A549 (cell line): Measurements from ENCODE around the gene CYLD. TPM values are rescaled to one million over a fixed set of nuclear protein-coding genes. Genes with fewer than 3 reads are reported as not detected.

Experiments
- ATAC-seq, 2 experiments: fragments of 200-7000 bp in 1 of 2; fragments of >200 bp in 1 of 2; cut with Nextera tagmentation in 1 of 2; cut with Tn5 transposase in 1 of 2; 3 replicates each; pipeline versions ENCODE4 v1.8.0 to v1.9.1; 2018 to 2020; ENCODE audit warnings: mild to moderate bottlenecking in 1 of 2, moderate library complexity in 1 of 2
- CTCF ChIA-PET: fragments of 300-600 bp; sonication (Branson Sonifier 250); formaldehyde crosslinking; extraction: SDS; loops from one replicate; lab custom pipeline; 2021; ENCODE audit warnings: antibody characterized with exemption, inconsistent platforms; lab: Yijun Ruan, JAX
- POLR2A ChIA-PET: fragments of 350-600 bp; formaldehyde crosslinking; extraction: SDS; loops from one replicate; lab custom pipeline; 2021; ENCODE audit warnings: antibody characterized with exemption, inconsistent platforms; lab: Yijun Ruan, JAX
- DNase-seq, 2 experiments: peaks; one replicate each; pipeline versions ENCODE4 v3.0.0 to v3.0.0-alpha.2; 2011 to 2016; ENCODE audit warnings: low read depth in 1 of 2, low spot score in 1 of 2
- FAIRE-seq: peaks from 2 replicates; lab custom pipeline; 2011; peaks lifted over from hg19 to GRCh38; lab: Jason Lieb, UNC
- H3K27ac ChIP-seq, 2 experiments: fragments of >200 bp; sonication (Bioruptor Twin); formaldehyde crosslinking; 3 replicates each; pipeline ENCODE4 v1.5.1; 2016 to 2017
- H3K4me1 ChIP-seq: fragments of >200 bp; sonication (Bioruptor Twin); formaldehyde crosslinking; 3 replicates; pipeline ENCODE4 v1.6.1; 2016
- H3K4me2 ChIP-seq: fragments of >200 bp; sonication (Bioruptor Twin); formaldehyde crosslinking; 3 replicates; pipeline ENCODE4 v1.6.1; 2016
- H3K4me3 ChIP-seq: fragments of >200 bp; sonication (Bioruptor Twin); formaldehyde crosslinking; 3 replicates; pipeline ENCODE4 v1.5.1; 2016
- H3K9me3 ChIP-seq: fragments of >200 bp; sonication (Bioruptor Twin); formaldehyde crosslinking; 3 replicates; pipeline ENCODE4 v1.6.1; 2016
- ATOH8 ChIP-seq: fragments of 250-450 bp; sonication (Bioruptor Pico); IDR thresholded peaks from 2 replicates; pipeline ENCODE4 v1.5.0; 2020; ENCODE audit warnings: low read depth, mild to moderate bottlenecking, moderate library complexity
- CHD2 ChIP-seq: fragments of 150-350 bp; IDR thresholded peaks from 2 replicates; pipeline ENCODE4 v1.6.1; 2014; ENCODE audit warnings: low read length; ENCODE audit not compliant: partially characterized antibody
- CHD4 ChIP-seq: fragments of 200-600 bp; sonication (generic); IDR thresholded peaks from 2 replicates; pipeline ENCODE4 v1.6.1; 2016; ENCODE audit warnings: antibody characterized with exemption, mild to moderate bottlenecking, borderline replicate concordance
- EHMT2 ChIP-seq: fragments of 200-600 bp; sonication (generic); IDR thresholded peaks from 2 replicates; pipeline ENCODE4 v1.6.1; 2016; ENCODE audit warnings: antibody characterized with exemption, low read depth, mild to moderate bottlenecking, moderate library complexity
- EP300 ChIP-seq, 2 experiments: fragments of >200 bp; sonication (Bioruptor Twin); formaldehyde crosslinking; IDR thresholded peaks; 2 replicates in 1 of 2; 3 replicates in 1 of 2; pipeline ENCODE4 v1.6.1; 2016 to 2017
- ESRRA ChIP-seq: fragments of 150-350 bp; IDR thresholded peaks from 2 replicates; pipeline ENCODE4 v1.6.1; 2014; ENCODE audit warnings: mild to moderate bottlenecking, low read length, borderline replicate concordance
- FOXS1 ChIP-seq: fragments of 250-450 bp; sonication (Bioruptor Pico); IDR thresholded peaks from 2 replicates; pipeline ENCODE4 v1.5.0; 2020; ENCODE audit warnings: mild to moderate bottlenecking, moderate library complexity
- HDAC2 ChIP-seq: fragments of 200-600 bp; sonication (generic); IDR thresholded peaks from 2 replicates; pipeline ENCODE4 v1.6.1; 2016
- HOXB5 ChIP-seq: fragments of 250-450 bp; sonication (Bioruptor Pico); IDR thresholded peaks from 2 replicates; pipeline ENCODE4 v1.5.0; 2020; ENCODE audit warnings: mild to moderate bottlenecking, moderate library complexity
- JUNB ChIP-seq: fragments of >200 bp; sonication (Bioruptor Twin); formaldehyde crosslinking; IDR thresholded peaks from 2 replicates; pipeline ENCODE4 v1.6.1; 2016
- KDM5A ChIP-seq: fragments of 200-600 bp; sonication (generic); IDR thresholded peaks from 2 replicates; pipeline ENCODE4 v1.6.1; 2016; ENCODE audit warnings: antibody characterized with exemption, mild to moderate bottlenecking
- PBX3 ChIP-seq: IDR thresholded peaks from 2 replicates; pipeline ENCODE4 v1.6.1; 2012
- RCOR1 ChIP-seq: fragments of 150-350 bp; IDR thresholded peaks from 2 replicates; pipeline ENCODE4 v1.6.1; 2014; ENCODE audit warnings: antibody characterized with exemption, low read length, low read depth
- REST ChIP-seq: fragments of 200-600 bp; sonication (generic); IDR thresholded peaks from 2 replicates; pipeline ENCODE4 v1.6.1; 2016; ENCODE audit warnings: antibody characterized with exemption, mild to moderate bottlenecking, moderate library complexity
- RFX5 ChIP-seq: fragments of 450-650 bp; IDR thresholded peaks from 2 replicates; pipeline ENCODE4 v1.7.1; 2014; ENCODE audit warnings: antibody characterized with exemption, mild to moderate bottlenecking, moderate library complexity
- RNF2 ChIP-seq: fragments of 200-600 bp; sonication (generic); IDR thresholded peaks from 2 replicates; pipeline ENCODE4 v1.6.1; 2016; ENCODE audit warnings: low read depth, mild to moderate bottlenecking, antibody characterized with exemption, moderate library complexity, borderline replicate concordance
- SMC3 ChIP-seq: fragments of >200 bp; sonication (Bioruptor Twin); formaldehyde crosslinking; IDR thresholded peaks from 3 replicates; pipeline ENCODE4 v1.6.1; 2018; ENCODE audit warnings: inconsistent platforms
- TFCP2L1 ChIP-seq: fragments of 250-450 bp; sonication (Bioruptor Pico); IDR thresholded peaks from 2 replicates; pipeline ENCODE4 v1.5.0; 2021; ENCODE audit warnings: mild to moderate bottlenecking
- TP53 ChIP-seq: fragments of 250-450 bp; sonication (Bioruptor Pico); IDR thresholded peaks from 2 replicates; pipeline ENCODE4 v1.5.0; 2021; ENCODE audit warnings: mild to moderate bottlenecking, moderate library complexity
- ZC3H11A ChIP-seq: fragments of 450-650 bp; IDR thresholded peaks from 2 replicates; pipeline ENCODE4 v1.6.1; 2014; ENCODE audit warnings: antibody characterized with exemption, mild to moderate bottlenecking
- ZNF302 ChIP-seq: fragments of 250-450 bp; sonication (Bioruptor Pico); IDR thresholded peaks from 2 replicates; pipeline ENCODE4 v1.9.0; 2021; ENCODE audit warnings: inconsistent platforms, mild to moderate bottlenecking, moderate library complexity
- ZSCAN20 ChIP-seq: fragments of 250-450 bp; sonication (Bioruptor Pico); IDR thresholded peaks from 2 replicates; pipeline ENCODE4 v1.8.0; 2022; ENCODE audit warnings: mild to moderate bottlenecking, moderate library complexity
- WGBS: methylation state at CpG from one replicate; pipeline ENCODE4 v1.1.6; 2017; ENCODE audit errors: missing lambda C conversion rate; 5-methylcytosine and 5-hydroxymethylcytosine counted together
- polyA plus RNA-seq, 4 experiments: library from polyadenylated mRNA; depleted of rRNA in 3 of 4; stranded (reverse); fragments of >200 nt; fragmentation: RNase III in 1 of 4; extraction: RNeasy Plus Mini Kit Qiagen cat#74134 plus additional on column Dnase treatment in 1 of 4; gene quantifications; 2 replicates in 3 of 4; 3 replicates in 1 of 4; pipeline ENCODE4 v1.2.3, GENCODE V29; 2011 to 2017

Gene CYLD
- polyA plus RNA-seq, 2 of the 4 experiments (the other 2 are of a cell fraction), result 6.5 to 12.7 TPM

DNA sequence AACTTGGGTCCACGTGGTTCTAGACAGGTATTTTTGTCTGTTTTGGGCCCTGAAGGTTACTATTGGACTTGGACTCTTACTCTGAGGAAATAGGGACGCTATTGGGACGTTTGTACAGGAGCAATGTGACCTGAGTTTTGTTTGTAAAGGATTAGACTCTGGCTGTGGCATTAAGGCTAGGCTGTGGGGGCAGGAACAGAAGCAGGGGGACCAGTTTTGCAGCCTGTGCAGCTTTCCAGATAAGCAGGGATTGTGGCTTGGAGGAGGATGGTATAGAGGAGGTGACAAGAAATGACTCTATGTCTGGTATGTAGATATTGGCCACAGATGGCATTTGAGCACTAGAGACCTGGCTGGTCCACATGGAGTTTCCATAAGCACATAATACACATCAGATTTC, 35.6 kb upstream of the CYLD start:
- H3K27ac ChIP-seq, result no peak overlapping the region
- no peak overlapping the region for H3K4me3 ChIP-seq
- FAIRE-seq (no peak), ATAC-seq (no peak), DNase-seq (no peak)
- H3K4me1 ChIP-seq, result no peaks in the 10 kb centered on the region
- no peak for TF ChIP-seq ZSCAN20 (CRISPR knock-in tag)
- no peak for TF ChIP-seq TFCP2L1
- TF ChIP-seq ZNF302 (CRISPR knock-in tag), result no peak
- TF ChIP-seq SMC3, result no peak
- TF ChIP-seq HOXB5 (CRISPR knock-in tag), result no peak
- TF ChIP-seq KDM5A, result no peak
- no peak for TF ChIP-seq EP300 (IDR thresholded peaks at IDR 0.05)
- TF ChIP-seq PBX3, result no peak
- H3K9me3 ChIP-seq, result peaks cover 24% of the 10 kb centered on the region
- 0% methylated on average over 3 of the region's 3 CpGs for WGBS
- CTCF ChIA-PET, result no interaction called here
- H3K4me2 ChIP-seq, result no peak overlapping the region
- POLR2A ChIA-PET, result no interaction called here

- Histone ChIP-seq H3K9me3 (peaks cover 22% of the 10 kb centered on the region), H3K4me3 (no peak overlapping the region), H3K4me1 (no peaks in the 10 kb centered on the region), H3K4me2 (no peak overlapping the region), H3K27ac (no peak overlapping the region)
- no peak for FAIRE-seq
- CTCF ChIA-PET, result no interaction called here
- TF ChIP-seq CHD2, result no peak
- no peak for TF ChIP-seq JUNB
- WGBS, result 46% methylated on average over 7 of the region's 10 CpGs
- POLR2A ChIA-PET, result no interaction called here
- DNase-seq, result no peak
- ATAC-seq, result no peak
Observed at GRCh38 chr16:50708373-50709060, 33.4 kb upstream of the CYLD start.

DNA sequence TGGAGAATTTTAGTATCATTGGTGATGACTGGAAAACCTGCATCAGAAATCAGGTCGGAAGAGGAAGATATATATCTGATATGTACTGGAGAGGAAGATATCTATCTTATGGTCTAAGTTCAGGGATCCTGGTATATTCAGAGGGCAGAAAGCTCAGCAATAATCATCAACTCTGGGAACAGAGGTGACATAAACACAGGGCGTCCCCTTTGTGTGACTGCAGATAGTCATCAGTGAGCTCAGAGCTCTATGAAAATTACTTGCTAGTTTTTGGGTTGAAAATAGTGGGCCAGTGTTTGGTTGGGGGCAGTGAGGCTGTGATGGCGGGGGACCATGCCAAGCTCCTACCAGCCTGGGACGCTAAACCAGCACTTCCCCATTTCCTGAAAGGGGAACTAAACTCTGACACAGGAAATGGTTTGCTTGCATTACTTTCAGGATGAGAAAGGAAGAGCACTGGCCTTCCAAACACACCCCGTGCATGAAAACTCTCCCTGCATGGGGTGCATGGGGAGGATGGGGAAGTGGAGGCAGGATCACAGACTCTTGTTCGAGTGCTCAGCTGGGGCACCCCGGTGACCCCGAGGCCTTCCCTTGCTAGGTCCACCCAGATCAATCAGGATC, 32.7 kb upstream of the CYLD start:
- no peak for FAIRE-seq
- CTCF ChIA-PET, result no interaction called here
- Histone ChIP-seq H3K4me3 (no peak overlapping the region), H3K4me1 (no peaks in the 10 kb centered on the region), H3K9me3 (peaks cover 15% of the 10 kb centered on the region), H3K4me2 (no peak overlapping the region), H3K27ac (no peak overlapping the region)
- TF ChIP-seq RFX5 (no peak), ATOH8 (CRISPR knock-in tag) (no peak), TFCP2L1 (no peak), REST (no peak), RNF2 (no peak), ZC3H11A (no peak), EHMT2 (no peak), RCOR1 (no peak), KDM5A (no peak), HDAC2 (no peak), CHD4 (no peak), TP53 (CRISPR knock-in tag) (no peak), ESRRA (no peak), FOXS1 (CRISPR knock-in tag) (no peak), EP300 (IDR thresholded peaks at IDR 0.05) (no peak)
- ATAC-seq, result no peak; a peak in 1 of 6 replicates
- WGBS, result 28% methylated on average over 8 of the region's 8 CpGs
- POLR2A ChIA-PET, result no interaction called here
- no peak for DNase-seq
